ENCODE measurements around the gene STRN3.
"Not testable (repeated sequence)": the region's sequence is repeated elsewhere in the genome, so short reads cannot be mapped to it uniquely, and the experiment has no call there.

The STRN3 gene

DNA sequence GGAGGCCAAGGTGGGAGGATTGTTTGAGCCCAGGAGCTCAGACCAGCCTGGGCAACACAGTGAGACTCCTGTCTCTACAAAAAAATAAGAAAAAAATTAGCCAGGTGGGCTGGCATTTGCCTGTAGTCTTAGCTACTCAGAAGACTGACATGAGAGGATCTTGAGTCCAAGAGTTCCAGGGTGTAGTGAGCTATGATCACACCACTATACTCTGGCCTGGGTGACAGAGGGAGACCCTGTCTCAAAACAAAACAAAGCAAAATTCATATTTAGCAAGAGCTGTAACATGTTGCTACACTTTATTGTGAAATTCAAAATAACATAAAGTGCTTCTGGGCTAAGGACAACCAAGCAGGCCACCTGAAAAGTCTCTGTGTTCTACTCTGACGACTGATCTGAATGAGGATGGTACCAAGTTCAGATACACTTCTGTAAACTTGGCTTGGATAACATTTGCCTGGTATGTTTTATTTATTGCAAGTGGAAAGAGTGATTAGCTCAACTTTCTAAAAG, 11.6 kb upstream of the STRN3 start:
- no peak for DNase-seq (ENCODE audit: low spot score)

DNA sequence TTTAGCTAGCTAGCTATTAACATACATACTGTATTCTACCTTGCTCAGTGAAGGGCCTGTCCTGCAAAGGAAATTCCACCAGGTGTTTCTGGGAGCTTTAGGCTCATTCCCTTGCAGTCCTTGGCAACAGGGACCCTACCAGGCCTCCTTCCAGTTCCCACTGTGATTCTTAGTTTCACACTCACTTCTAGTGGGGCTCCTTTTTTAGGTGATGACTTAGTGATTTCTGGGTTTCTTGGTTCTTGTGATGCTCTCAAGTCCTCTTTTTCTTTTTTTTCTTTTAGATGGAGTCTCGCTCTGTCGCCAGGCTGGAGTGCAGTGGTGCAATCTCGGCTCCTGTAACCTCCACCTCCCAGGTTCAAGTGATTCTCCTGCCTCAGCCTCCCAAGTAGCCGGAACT, 10.4 kb upstream of the STRN3 start:
- no peak for DNase-seq (ENCODE audit: low spot score)

DNA sequence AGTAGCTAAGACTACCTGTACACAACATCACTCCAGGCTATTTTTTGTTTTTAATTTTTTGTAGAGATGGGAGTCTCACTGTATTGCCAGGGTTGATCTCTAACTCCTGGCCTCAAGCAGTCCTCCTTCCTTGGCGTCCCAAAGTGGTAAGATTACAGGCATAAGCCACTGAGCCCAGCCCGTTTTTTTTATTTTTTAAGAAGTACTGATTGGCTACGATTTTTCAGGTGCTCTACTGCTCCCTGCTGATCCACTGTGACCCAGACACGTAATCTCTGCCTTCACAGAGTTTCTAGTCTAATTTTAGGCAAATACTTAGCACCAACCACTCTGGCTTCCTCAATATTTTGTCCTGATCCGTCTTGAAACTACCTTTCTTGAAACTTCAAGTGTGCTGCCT, 4.3 kb upstream of the STRN3 start:
- no peak for DNase-seq (ENCODE audit: low spot score)

DNA sequence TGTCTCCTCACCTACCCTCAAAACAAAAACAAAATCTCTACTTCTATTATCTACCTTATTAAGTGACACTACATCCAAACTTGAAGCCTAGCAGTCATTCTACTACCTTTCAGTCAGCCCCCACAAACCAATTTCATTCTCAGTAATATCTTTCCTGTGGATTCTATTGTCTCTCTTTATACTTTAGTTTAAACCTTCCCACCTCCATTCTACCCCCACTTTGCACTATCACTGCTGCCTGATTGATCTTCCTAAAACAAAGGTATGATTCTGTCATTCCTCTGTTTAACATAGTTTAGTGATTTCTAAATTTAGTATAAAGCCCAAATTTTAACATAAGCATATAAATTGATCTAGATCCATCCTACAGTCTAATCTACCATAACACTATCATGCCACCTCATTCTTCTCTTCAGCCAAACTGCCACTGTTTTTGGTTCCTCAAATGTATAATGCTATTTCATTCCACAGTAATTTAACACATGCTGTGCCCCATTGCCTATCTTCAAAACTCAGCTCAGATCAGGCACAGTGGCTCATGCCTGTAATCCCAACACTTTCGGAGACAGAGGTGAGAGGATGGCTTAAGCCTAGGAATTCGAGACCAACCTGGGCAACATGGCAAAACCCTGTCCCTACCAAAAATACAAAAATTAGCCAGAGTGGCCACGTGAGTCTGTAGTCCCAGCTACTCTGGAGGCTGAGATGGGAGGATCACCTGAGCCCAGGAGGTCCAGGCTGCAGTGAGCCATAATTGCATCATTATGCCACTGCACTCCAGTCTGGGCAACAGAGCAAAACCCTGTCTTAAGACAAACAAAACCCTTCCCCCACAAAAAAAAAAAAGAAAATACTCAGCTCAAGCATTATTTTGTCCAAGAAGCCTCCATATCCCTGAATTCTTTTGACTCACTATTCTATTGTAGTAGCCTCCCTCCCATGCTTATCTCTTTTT, 3.1 kb upstream of the STRN3 start:
- DNase-seq (ENCODE audit: low spot score) = no peak

DNA sequence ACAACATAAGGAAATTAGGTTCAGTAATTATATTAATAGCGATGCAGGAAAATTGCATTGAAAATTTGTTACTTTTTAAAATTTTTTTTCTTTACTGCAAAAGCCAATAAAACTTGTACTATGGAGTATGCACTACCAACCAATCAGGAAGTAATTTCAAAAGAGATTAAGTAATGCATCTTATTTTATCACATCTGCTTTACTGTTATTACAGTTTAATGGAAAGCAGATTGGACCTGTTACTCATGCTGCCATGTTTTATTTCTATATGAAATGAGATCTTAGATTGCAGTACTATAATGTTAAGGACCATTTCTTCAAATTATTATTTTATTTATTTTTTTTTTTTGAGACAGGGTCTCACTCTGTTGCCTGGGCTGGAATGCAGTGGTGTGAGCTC, 1.7 kb upstream of the STRN3 start:
- no peak for DNase-seq (ENCODE audit: low spot score)

DNA sequence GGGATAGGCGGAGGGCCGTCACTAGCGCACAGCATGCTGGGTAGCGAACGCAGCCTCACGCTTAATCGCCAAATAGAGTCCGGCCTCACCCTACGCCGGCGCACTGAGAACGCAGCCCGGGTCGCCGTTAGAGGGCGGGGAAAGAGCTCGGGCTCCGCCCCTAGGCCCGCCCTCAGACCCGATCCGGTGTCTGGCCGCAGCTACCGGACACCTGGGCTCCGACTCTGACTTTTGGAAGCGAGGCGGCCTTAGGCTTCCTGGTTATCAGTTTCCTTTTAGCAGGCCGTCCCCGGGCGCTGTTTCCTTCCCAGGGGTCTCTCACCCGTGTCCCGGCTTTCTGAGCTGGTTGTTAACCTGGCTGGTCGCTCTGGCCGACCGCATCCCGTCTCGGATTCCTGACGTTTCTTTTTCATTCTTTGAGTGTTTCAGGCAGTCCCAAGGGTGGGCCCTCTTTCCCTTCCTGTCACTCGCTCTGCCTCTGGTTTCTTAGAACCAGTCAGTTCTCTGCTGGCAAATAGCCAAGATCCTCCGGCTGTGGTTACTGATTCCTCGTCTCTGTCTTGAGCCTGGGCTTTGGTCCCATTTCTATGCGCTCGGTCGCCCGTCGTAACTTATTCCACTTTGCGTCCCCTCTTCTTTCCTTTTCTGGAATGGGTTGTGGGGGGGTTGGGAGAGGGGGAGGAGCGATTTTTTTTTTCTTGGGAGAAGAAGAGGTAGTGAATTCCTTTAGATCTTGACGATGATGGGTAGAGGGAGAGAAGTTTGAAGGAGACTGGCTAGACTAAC, 464 bp upstream of the STRN3 start:
- peak; percentile 97 for DNase-seq (ENCODE audit: low spot score)

DNA sequence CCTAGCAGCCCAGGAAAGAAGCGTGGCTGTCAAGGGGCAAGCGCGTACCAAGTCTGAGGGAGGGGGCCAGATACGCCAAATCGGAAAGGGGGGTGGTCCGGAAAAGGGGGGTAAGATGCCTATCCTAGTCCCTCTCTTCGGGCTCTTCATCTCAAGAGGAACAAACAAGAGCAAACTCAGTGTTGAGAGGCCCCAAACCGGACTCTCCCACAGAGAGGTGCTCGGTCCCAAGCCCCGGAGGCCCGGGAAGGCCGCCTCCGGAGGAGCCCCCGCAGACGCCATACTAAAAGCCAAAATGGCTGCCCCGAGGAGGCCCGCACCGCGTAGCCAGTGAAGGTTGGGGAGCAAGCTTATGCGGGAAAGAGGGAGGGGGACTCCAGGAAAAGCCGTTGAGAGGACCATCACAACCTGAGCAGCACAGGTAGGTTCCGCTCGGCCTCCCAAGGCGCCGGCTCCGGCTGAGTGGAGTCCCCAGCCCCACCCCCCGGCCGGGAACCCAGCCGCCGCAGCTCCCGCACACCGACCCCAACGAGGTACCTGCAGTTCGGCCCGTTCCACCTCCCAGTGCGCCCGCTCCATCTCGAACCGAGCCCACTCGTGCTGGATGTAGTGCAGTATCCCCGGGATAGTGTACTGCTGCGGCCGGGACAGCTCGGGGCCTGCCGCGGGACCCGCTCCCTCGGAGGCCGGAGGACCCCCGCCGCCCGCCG, 657 bp downstream of the STRN3 start, which contains the start of gene AP4S1:
TSS of gene AP4S1 (plus strand) at position 283 of the 710 bp plus-strand sequence. CDS start 40,548 bp downstream, outside the sequence.
- peak; percentile 46 for DNase-seq (ENCODE audit: low spot score)

DNA sequence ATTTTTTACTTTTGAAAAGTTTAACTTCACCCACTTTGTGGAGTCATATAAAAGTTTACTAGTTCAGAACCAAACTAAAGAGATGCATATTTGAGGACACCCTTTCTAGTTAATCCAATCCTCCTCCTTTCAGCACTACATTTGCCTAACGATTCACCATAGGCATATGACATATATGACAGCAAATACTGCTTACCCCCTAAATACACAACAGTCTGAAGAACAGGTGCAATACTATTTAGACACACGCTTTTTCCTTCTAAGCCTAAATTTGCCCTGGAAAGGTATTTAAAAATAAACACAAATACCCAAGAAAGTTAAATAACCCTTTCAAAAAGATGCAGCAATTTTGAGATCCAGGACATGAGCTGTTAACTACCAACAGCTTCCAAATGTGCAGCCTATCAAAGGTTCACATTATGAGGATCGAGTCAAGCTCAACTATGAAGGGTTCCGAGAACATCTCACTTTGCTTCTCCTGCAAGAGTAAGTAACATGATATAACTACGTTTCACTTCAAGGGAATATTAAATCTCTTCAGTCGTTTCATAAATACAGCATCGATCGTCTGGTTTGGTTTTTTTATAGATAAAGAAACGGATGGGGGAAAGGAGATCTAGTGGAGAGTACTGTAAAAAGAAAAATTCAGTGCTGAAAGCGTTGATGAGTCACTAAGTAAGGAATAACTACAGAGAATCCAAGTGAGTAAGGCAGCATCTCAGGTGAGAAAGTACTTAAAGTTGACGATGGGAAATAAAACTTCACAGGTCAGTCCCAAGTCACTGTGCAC, 1.4 kb downstream of the STRN3 start:
- no peak for DNase-seq (ENCODE audit: low spot score)

DNA sequence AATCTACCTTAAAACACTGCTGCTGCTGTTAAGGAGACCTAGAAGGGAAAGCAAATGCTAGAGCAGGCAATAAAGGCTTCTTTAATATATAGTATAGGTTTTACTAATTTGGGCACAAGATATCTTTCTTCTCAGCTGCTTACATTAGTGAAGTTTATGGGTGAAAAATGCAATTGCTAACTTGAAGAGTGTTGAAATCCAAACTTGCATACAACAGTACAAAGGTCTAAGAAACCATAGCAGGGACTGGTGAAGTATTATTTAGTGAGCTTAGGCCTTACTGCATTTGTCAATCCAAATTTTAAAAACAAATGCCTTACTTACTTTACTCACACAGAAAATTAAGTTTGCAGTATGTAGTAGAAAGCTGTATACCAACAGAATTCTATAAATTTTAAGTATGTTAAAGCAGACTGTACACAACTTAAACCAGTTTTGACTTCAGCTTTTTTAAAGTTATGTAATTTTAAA, 2.1 kb downstream of the STRN3 start:
- no peak for DNase-seq (ENCODE audit: low spot score)

DNA sequence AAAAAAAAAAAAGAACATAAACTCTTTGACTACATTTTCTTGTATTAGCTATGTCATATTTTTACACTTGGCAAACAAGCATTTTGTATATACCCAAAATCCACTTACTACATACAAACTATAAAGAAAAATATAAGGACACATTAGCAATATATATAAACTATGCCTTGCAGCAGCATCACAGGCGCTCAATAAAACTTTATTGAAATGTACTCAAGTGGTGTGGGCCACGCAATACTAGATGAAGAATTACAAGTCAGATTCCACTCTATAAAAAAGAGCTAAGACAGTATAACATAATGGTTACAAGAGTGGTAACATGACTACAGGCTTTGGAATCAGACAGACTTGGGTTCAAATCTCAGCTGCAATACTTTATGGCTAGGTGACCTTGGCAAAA, 3.8 kb downstream of the STRN3 start:
- no peak for DNase-seq (ENCODE audit: low spot score)

DNA sequence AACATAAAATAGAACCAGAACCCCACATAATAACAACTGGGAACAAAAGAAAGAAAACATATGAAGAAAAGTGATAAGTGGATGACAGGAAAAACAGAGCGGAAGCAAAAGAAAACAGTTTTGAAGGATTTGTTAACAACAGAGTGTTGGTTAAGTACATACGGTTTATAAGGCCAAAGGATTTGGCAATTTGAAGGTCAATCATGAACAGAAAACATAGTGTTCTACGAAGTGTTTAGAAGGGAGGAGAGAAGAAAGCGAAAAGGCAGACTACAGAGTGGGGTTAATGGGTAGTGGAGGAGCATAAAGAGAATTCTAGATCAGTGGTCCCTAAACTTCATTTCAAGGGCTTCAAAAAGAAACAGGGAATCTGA, 4.6 kb downstream of the STRN3 start:
- DNase-seq (ENCODE audit: low spot score) = no peak

DNA sequence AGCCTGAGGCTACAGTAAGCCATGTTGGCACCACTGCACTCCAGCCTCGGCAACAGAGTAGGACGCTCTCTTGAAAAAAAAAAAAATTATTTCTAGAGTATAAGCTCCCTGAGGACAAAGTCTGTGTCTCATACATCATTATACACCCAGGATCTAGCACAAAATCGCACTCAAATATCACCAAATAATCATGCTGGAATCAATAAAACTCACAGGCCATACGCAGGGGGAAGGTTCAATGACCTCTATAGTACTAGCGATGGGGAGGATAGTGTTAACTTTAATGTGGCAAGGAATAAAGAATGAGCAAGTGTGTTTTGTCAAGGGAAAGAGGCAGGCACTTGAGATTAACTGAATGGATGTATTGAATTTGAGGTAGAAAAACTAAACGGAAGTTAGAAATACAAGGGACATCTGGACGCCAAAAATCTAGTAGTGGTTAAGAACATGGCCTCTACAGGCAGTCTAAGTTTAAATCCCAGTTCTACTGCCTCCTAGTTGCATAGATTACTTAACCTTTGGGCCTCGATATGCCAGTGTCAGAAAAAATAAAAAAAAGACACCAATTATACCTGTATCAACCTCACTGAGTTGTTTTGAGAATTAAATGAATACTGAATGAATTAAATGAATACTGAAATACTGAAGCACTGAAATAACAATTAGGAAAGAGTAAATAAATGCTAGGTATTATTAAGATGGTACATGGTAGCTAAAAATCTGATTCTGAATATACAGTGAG, 5.2 kb downstream of the STRN3 start:
- no peak for DNase-seq (ENCODE audit: low spot score)

DNA sequence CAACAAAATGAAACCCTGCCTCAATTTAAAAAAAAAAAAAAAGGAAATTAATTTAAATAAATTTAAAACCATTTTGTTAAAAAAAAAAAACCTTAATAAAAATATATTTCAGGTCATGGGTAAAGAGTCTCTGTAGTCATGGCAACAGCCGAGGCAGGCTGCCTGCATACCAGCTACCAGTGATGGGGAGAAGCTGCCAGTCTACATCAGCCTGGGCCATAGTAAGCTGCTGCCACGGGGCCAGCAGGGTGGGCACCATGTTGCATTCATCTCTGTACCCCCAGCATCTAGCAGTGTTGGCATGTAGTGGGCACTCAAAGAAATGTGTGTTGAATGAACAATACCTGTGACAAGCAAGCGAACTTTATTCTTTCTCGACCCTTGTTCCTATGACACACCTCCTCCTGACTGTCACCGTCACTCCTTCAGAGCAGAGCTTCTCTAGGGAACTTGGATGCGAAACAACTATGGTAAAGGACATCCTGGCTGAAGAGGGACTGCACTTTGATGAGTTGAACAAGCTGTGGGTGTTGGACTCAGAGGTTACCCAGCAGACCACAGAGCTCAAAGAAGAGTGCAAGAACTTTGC, 8.0 kb downstream of the STRN3 start:
- DNase-seq (ENCODE audit: low spot score) = no peak

DNA sequence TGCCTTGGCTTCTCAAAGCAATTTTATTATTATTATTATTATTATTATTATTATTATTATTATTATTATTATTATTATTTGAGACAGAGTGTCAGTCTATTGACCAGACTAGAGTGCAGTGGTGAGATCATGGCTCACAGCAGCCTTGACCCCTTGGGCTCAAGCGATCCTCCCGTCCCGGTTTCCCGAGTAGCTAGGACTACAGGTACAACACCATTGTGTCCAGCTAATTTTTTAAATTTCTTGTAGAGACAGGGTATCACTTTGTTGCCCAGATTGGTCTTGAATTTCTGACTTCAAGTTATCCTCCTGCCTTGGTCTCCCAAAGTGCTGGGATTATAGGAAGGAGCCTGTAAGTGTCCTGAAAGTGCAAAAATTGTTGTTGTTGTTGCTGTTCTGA, 12.3 kb downstream of the STRN3 start:
- no peak for DNase-seq (ENCODE audit: low spot score)

DNA sequence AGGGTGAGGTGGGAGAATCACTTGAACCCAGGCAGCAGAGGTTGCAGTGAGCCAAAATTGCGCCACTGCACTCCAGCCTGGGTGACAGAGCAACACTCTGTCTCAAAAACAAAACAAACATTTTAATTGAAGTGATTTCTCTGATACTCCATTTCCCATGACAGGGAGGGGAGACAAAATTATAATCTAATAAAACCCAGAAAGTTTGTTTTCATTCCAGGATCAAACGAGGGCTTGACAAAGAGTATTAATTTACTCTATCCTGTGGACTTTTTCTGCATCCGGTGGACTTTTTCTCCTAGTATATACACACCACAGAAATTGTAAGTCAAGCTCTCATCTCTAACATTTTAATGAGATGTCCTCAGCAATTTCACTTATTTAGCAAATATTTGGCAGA, 15.2 kb downstream of the STRN3 start:
- DNase-seq (ENCODE audit: low spot score) = no peak

DNA sequence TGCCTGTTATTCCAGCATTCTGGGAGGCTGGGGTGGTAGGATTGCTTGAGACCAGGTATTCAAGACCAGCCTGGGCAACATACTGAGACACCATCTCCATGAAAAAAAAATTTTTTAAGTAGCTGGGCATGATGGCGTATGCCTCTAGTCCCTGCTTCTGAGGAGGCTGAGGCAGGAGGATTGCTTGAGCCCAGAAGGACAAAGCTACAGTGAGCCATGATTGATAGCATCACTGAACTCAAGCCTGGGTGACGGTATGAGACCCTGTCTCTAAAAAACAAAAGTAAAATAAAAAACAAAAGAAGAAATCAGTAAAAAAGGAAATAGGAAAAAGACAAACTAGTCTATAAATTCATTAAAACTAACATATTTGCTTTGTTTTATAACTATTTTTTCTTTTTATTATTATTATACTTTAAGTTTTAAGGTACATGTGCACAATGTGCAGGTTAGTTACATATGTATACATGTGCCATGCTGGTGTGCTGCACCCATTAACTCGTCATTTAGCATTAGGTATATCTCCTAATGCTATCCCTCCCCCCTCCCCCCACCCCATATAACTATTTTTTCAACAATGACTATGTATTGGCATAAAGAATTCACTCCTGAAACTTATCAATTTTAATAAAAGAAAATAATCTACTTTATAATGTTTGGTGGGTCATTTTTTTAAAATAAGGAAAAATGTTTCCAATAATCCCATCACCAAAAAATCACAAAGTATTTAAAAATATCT, 16.2 kb downstream of the STRN3 start:
- no peak for DNase-seq (ENCODE audit: low spot score)

DNA sequence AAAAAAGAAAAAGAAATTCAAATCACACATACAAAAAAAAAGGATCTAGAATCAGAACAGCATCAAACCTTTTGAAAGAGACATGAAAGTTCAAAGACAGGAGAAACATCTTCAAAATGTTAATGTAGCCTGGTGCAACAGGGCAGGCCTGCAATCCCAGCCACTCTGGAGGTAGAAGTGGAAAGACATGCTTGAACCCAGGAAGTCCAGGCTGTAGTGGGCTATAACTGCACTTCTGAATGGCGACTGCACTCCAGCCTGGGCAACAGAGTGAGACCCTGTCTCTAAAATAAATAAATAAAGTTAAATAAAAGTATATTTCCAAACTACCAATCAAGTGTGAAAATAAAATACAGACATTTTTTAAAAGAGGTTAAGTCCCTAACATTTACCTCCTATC, 19.5 kb downstream of the STRN3 start:
- DNase-seq (ENCODE audit: low spot score) = no peak

DNA sequence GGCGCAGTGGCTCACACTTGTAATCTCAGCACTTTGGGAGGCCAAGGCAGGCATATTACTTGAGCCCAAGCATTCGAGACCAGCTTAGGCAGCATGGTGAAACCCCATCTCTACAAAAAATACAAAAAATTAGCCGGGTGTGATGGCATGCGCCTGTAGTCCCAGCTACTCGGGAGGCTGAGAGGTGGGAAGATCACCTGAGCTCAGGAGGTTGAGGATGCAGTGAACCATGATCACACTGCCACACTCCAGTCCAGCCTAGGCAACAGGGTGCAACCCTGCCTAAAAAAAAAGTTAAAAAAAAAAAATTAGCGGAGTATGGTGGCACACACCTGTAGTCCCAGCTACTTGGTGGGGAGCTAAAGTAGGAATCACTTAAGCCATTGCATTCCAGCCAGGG, 22.2 kb downstream of the STRN3 start:
- not testable (repeated sequence) for DNase-seq (ENCODE audit: low spot score)

DNA sequence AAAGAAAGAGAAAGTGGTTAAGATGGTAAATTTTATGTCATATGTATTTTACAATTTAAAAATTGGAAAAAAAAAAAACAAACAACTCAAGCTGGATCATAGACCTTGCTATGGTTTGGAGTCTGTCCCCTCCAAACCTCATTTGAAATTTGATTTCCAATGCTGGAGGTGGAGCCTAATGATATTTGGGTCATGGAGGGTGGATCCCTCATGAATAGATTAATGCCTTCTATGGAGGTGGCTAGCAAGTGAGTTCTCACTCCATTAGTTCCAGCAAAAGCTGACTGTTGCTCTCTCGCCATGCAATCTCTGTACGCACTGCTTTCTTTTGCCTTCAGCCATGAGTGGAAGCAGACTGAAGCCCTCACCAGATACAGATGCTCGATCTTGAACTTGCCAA, 22.9 kb downstream of the STRN3 start:
- no peak for DNase-seq (ENCODE audit: low spot score)

DNA sequence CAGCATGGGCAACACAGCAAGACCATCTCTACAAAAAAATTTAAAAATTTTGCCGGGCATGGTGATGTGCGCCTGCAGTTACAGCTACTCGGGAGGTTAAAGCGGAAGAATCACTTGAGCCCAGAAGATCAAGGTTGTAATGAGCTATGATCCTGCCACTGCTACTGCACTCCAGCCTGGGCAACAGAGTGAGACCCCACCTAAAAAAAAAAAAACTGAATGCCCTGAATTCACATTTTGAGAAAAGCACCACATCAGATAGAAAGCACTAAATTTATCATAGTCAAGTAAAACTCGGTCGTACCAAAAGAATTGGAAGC, 24.9 kb downstream of the STRN3 start:
- no peak for DNase-seq (ENCODE audit: low spot score)
